ENCODE results near the gene FAHD2B.
"Not testable (repeated sequence)": the region's sequence is repeated elsewhere in the genome, so short reads cannot be mapped to it uniquely, and the experiment has no call there.

GRCh38 chr2:97080855-97081254 lies 13.8 kb downstream of the FAHD2B start:
- TF ChIP-seq CTCF, POLR2A (IDR thresholded peaks at IDR 0.05): not testable (repeated sequence)
